ENCODE data around the gene EBF3.

- no peak for TF ChIP-seq FOS (IDR thresholded peaks at IDR 0.05; ENCODE audit: borderline replicate concordance, insufficient read depth, low read length)
- no peak for TF ChIP-seq CTCF (IDR thresholded peaks at IDR 0.05; ENCODE audit: extremely low read depth in 1 of 2, insufficient read depth in 1 of 2, low read depth in 1 of 2, low read length in 2 of 2)
- no peak for TF ChIP-seq EZH2 (IDR thresholded peaks at IDR 0.05; ENCODE audit: borderline replicate concordance, low read depth, low read length, severe bottlenecking)
- no peak for TF ChIP-seq POLR2AphosphoS5 (IDR thresholded peaks at IDR 0.05; ENCODE audit: insufficient read depth, low read depth, low read length)
- TF ChIP-seq POLR2A (IDR thresholded peaks at IDR 0.05; ENCODE audit: low read depth, low read length): no peak
- TF ChIP-seq MAX (IDR thresholded peaks at IDR 0.05; ENCODE audit: insufficient read depth, insufficient read length): no peak
- no peak for TF ChIP-seq MYC (IDR thresholded peaks at IDR 0.05; ENCODE audit: low read depth, low read length)
- TF ChIP-seq JUN (IDR thresholded peaks at IDR 0.05; ENCODE audit: borderline replicate concordance, insufficient read depth, insufficient read length, low read depth): no peak
These were observed 13.4 kb downstream of the EBF3 start for GRCh38 chr10:129950676-129951075.
